Stimulated activated memory B cell treated with anti-CD40 and anti-IgM and Interleukin-4, amounts not matched to agents 10 μg/mL and 1 μg/mL and 100 μg/mL, for 72 hours (primary cell): ENCODE measurements around the gene ZSCAN5A.
"Not testable (repeated sequence)": the region's sequence is repeated elsewhere in the genome, so short reads cannot be mapped to it uniquely, and the experiment has no call there.

Experiments used
- ATAC-seq: fragments of 150-1000 bp; cut with Tn5 transposase; 2 replicates; pipeline ENCODE4 v1.10.0; 2021
- H3K27ac Mint-ChIP-seq: one replicate; pipeline ENCODE4 v1.8.0; 2022; ENCODE audit warnings: mild to moderate bottlenecking, mixed read lengths
- H3K27me3 Mint-ChIP-seq: one replicate; pipeline ENCODE4 v1.8.0; 2022; ENCODE audit warnings: mixed read lengths
- H3K36me3 Mint-ChIP-seq: one replicate; pipeline ENCODE4 v1.8.0; 2022; ENCODE audit warnings: mixed read lengths
- H3K4me1 Mint-ChIP-seq: one replicate; pipeline ENCODE4 v1.8.0; 2022; ENCODE audit warnings: mixed read lengths
- H3K4me3 Mint-ChIP-seq: one replicate; pipeline ENCODE4 v1.8.0; 2022; ENCODE audit warnings: mild to moderate bottlenecking, moderate library complexity, mixed read lengths
- H3K9me3 Mint-ChIP-seq: one replicate; pipeline ENCODE4 v1.8.0; 2022; ENCODE audit warnings: mixed read lengths

ZSCAN5A gene

GRCh38 chr19:56175861-56176307, 138.8 kb downstream of the ZSCAN5A start, which contains the start of gene GALP:
TSS of gene GALP (plus strand) at chr19:56176008. CDS start at chr19:56177109, 1,101 bp downstream.
- H3K27me3 Mint-ChIP-seq = peaks cover 38% of the 10 kb centered on the region
- not testable (repeated sequence) for H3K27ac Mint-ChIP-seq, ATAC-seq, H3K4me1 Mint-ChIP-seq, H3K4me3 Mint-ChIP-seq, H3K9me3 Mint-ChIP-seq, H3K36me3 Mint-ChIP-seq

- Mint-ChIP-seq H3K4me3 (no peak overlapping the region), H3K27me3 (peaks cover 38% of the 10 kb centered on the region), H3K36me3 (no peaks in the 10 kb centered on the region), H3K4me1 (peaks cover 6% of the 10 kb centered on the region), H3K9me3 (no peaks in the 10 kb centered on the region), H3K27ac (no peak overlapping the region)
- no peak for ATAC-seq
Measured at GRCh38 chr19:56174550-56174949, 140.1 kb downstream of the ZSCAN5A start.

- no peaks in the 10 kb centered on the region for H3K9me3 Mint-ChIP-seq
- no peak for ATAC-seq
- no peak overlapping the region for H3K4me3 Mint-ChIP-seq
- peaks cover 6% of the 10 kb centered on the region for H3K4me1 Mint-ChIP-seq
- H3K27ac Mint-ChIP-seq = no peak overlapping the region
- no peaks in the 10 kb centered on the region for H3K36me3 Mint-ChIP-seq
- peaks cover 38% of the 10 kb centered on the region for H3K27me3 Mint-ChIP-seq
Measured at GRCh38 chr19:56174086-56174485, 140.6 kb downstream of the ZSCAN5A start.
